IMR-90 (cell line): Measurements from ENCODE around the gene LCE4A. TPM values are rescaled to one million over a fixed set of nuclear protein-coding genes. Genes with fewer than 3 reads are reported as not detected.

Experiments
- ATAC-seq: fragments of 200-7000 bp; cut with Tn5 transposase; 2 replicates; pipeline ENCODE4 v1.9.1; 2020; ENCODE audit warnings: low read depth, mild to moderate bottlenecking, moderate library complexity
- BruUV-seq: library from RNA; stranded (reverse); fragments of 400-500 nt; replicated peaks from 2 replicates; lab custom pipeline; 2021; lab: Mats Ljungman, UMichigan
- CTCF ChIA-PET: fragments of 300-600 bp; formaldehyde crosslinking; extraction: SDS; loops from one replicate; lab custom pipeline; 2021; ENCODE audit warnings: antibody characterized with exemption; lab: Yijun Ruan, JAX
- POLR2A ChIA-PET: fragments of 300-600 bp; sonication (Branson Sonifier 250); formaldehyde crosslinking; loops from one replicate; lab custom pipeline; 2022; ENCODE audit warnings: antibody characterized with exemption; ENCODE audit not compliant: unreplicated experiment; lab: Charles Lee
- DNase-seq: peaks from one replicate; pipeline ENCODE4 v3.0.0; 2013
- H2AFZ ChIP-seq: replicated peaks from 2 replicates; pipeline ENCODE3; 2013; ENCODE audit warnings: low read length, mild to moderate bottlenecking; ENCODE audit not compliant: poor library complexity
- H2AK5ac ChIP-seq: 2 replicates; pipeline ENCODE4 v1.6.1; 2013; ENCODE audit warnings: low read depth, low read length, inconsistent platforms
- H2AK9ac ChIP-seq: replicated peaks from 2 replicates; pipeline ENCODE3; 2013; ENCODE audit warnings: mild to moderate bottlenecking, low read depth, low read length, moderate library complexity; ENCODE audit not compliant: poor library complexity
- H2BK120ac ChIP-seq: 2 replicates; pipeline ENCODE4 v1.6.1; 2013; ENCODE audit warnings: low read depth, low read length, inconsistent platforms
- H2BK15ac ChIP-seq: 3 replicates; pipeline ENCODE4 v1.6.1; 2013; ENCODE audit warnings: low read depth, low read length, inconsistent platforms
- H2BK20ac ChIP-seq: 2 replicates; pipeline ENCODE4 v1.6.1; 2013; ENCODE audit warnings: low read depth, mild to moderate bottlenecking, inconsistent platforms, low read length, moderate library complexity
- H2BK5ac ChIP-seq: 2 replicates; pipeline ENCODE4 v1.6.1; 2013; ENCODE audit warnings: mild to moderate bottlenecking, low read depth, low read length, inconsistent platforms; ENCODE audit not compliant: poor library complexity, severe bottlenecking
- H3K14ac ChIP-seq: replicated peaks from 2 replicates; pipeline ENCODE4 v1.6.1; 2013; ENCODE audit warnings: low read depth, low read length, inconsistent platforms
- H3K18ac ChIP-seq: 2 replicates; pipeline ENCODE4 v1.6.1; 2013; ENCODE audit warnings: low read depth, low read length, control low read depth
- H3K23ac ChIP-seq: 2 replicates; pipeline ENCODE4 v1.6.1; 2013; ENCODE audit warnings: low read depth, low read length, inconsistent platforms
- H3K27ac ChIP-seq: 2 replicates; pipeline ENCODE4 v1.5.1; 2013; ENCODE audit warnings: mild to moderate bottlenecking, control low read depth, low read length; ENCODE audit not compliant: insufficient read depth
- H3K27me3 ChIP-seq: 2 replicates; pipeline ENCODE4 v1.6.1; 2013; ENCODE audit warnings: low read length; ENCODE audit not compliant: control insufficient read depth, insufficient read depth
- H3K36me3 ChIP-seq: 2 replicates; pipeline ENCODE4 v1.6.1; 2013; ENCODE audit warnings: low read length, mixed read lengths; ENCODE audit not compliant: control insufficient read depth, insufficient read depth
- H3K4ac ChIP-seq: 2 replicates; pipeline ENCODE4 v1.6.1; 2013; ENCODE audit warnings: low read depth, low read length, inconsistent platforms
- H3K4me1 ChIP-seq: 2 replicates; pipeline ENCODE4 v1.6.1; 2013; ENCODE audit warnings: low read length, mixed read lengths; ENCODE audit not compliant: control insufficient read depth, insufficient read depth
- H3K4me2 ChIP-seq: 2 replicates; pipeline ENCODE4 v1.6.1; 2013; ENCODE audit warnings: low read depth, mild to moderate bottlenecking, control low read depth, low read length, moderate library complexity
- H3K4me3 ChIP-seq: 2 replicates; pipeline ENCODE4 v1.5.1; 2013; ENCODE audit warnings: low read depth, mild to moderate bottlenecking, control low read depth, low read length, moderate library complexity; ENCODE audit not compliant: insufficient read depth
- H3K56ac ChIP-seq: 2 replicates; pipeline ENCODE4 v1.6.1; 2013; ENCODE audit warnings: low read length, inconsistent platforms; ENCODE audit not compliant: insufficient read depth; ENCODE audit errors: extremely low read depth
- H3K79me1 ChIP-seq, 2 experiments: 2 replicates each; pipeline ENCODE4 v1.6.1; 2013; ENCODE audit warnings: low read length in 2 of 2, inconsistent platforms in 1 of 2, low read depth in 1 of 2
- H3K9ac ChIP-seq: 2 replicates; pipeline ENCODE4 v1.6.1; 2013; ENCODE audit warnings: low read depth, low read length, control low read depth
- H3K9me1 ChIP-seq: 2 replicates; pipeline ENCODE4 v1.6.1; 2013; ENCODE audit warnings: low read length, inconsistent platforms; ENCODE audit not compliant: insufficient read depth
- H3K9me3 ChIP-seq: 2 replicates; pipeline ENCODE4 v1.6.1; 2013; ENCODE audit warnings: low read length; ENCODE audit not compliant: control insufficient read depth, insufficient read depth
- H4K20me1 ChIP-seq: 2 replicates; pipeline ENCODE4 v1.6.1; 2013; ENCODE audit warnings: low read length, inconsistent platforms; ENCODE audit not compliant: insufficient read depth
- H4K5ac ChIP-seq: 2 replicates; pipeline ENCODE4 v1.6.1; 2013; ENCODE audit warnings: mild to moderate bottlenecking, low read depth, low read length, control low read depth
- H4K8ac ChIP-seq, 2 experiments: 2 replicates each; pipeline ENCODE4 v1.6.1; 2013; ENCODE audit warnings: low read depth in 2 of 2, low read length in 2 of 2, control low read depth in 1 of 2, inconsistent platforms in 1 of 2
- H4K91ac ChIP-seq: 2 replicates; pipeline ENCODE4 v1.6.1; 2013; ENCODE audit warnings: low read depth, low read length, inconsistent platforms; ENCODE audit not compliant: insufficient read depth
- BHLHE40 ChIP-seq: fragments of 150-350 bp; IDR thresholded peaks from 2 replicates; pipeline ENCODE4 v1.6.1; 2016; ENCODE audit warnings: mild to moderate bottlenecking, low read depth, low read length
- CEBPB ChIP-seq: IDR thresholded peaks from 2 replicates; pipeline ENCODE4 v1.6.1; 2012; ENCODE audit warnings: low read depth, low read length, improper control_type of control experiment
- CHD1 ChIP-seq: IDR thresholded peaks from 2 replicates; pipeline ENCODE4 v1.6.1; 2012; ENCODE audit warnings: low read depth, low read length, improper control_type of control experiment
- CTCF ChIP-seq: conservative IDR thresholded peaks from 2 replicates; pipeline ENCODE4 v1.5.1; 2012; ENCODE audit warnings: mild to moderate bottlenecking, low read depth, low read length, improper control_type of control experiment
- ELK1 ChIP-seq: fragments of 150-350 bp; IDR thresholded peaks from 2 replicates; pipeline ENCODE4 v1.6.1; 2016; ENCODE audit warnings: low read depth, mild to moderate bottlenecking, low read length, moderate library complexity, borderline replicate concordance
- FOS ChIP-seq: fragments of 150-350 bp; IDR thresholded peaks from 2 replicates; pipeline ENCODE4 v1.6.1; 2016; ENCODE audit warnings: low read depth, low read length
- MAFK ChIP-seq: IDR thresholded peaks from 2 replicates; pipeline ENCODE4 v1.6.1; 2012; ENCODE audit warnings: low read depth, low read length, improper control_type of control experiment
- MAZ ChIP-seq: IDR thresholded peaks from 2 replicates; pipeline ENCODE4 v1.6.1; 2012; ENCODE audit warnings: low read depth, mild to moderate bottlenecking, low read length, improper control_type of control experiment, moderate library complexity, borderline replicate concordance
- MXI1 ChIP-seq: IDR thresholded peaks from 2 replicates; pipeline ENCODE4 v1.6.1; 2012; ENCODE audit warnings: low read depth, mild to moderate bottlenecking, low read length, moderate library complexity, borderline replicate concordance
- NFE2L2 ChIP-seq: fragments of 150-350 bp; IDR thresholded peaks from 2 replicates; pipeline ENCODE4 v1.6.1; 2016; ENCODE audit warnings: low read depth, mild to moderate bottlenecking, low read length
- POLR2A ChIP-seq: IDR thresholded peaks from 2 replicates; pipeline ENCODE4 v1.6.1; 2012; ENCODE audit warnings: mild to moderate bottlenecking, low read depth, low read length
- RAD21 ChIP-seq: IDR thresholded peaks from 2 replicates; pipeline ENCODE4 v1.6.1; 2012; ENCODE audit warnings: low read length, improper control_type of control experiment
- RCOR1 ChIP-seq: IDR thresholded peaks from 2 replicates; pipeline ENCODE4 v1.6.1; 2012; ENCODE audit warnings: mild to moderate bottlenecking, low read length, improper control_type of control experiment; ENCODE audit not compliant: insufficient replicate concordance
- RFX5 ChIP-seq: IDR thresholded peaks from 2 replicates; pipeline ENCODE4 v1.8.0; 2012; ENCODE audit warnings: low read depth, mild to moderate bottlenecking, low read length, moderate library complexity
- SMC3 ChIP-seq: fragments of 150-350 bp; IDR thresholded peaks from 2 replicates; pipeline ENCODE4 v1.6.1; 2016; ENCODE audit warnings: low read depth, mild to moderate bottlenecking, antibody characterized with exemption, low read length, moderate library complexity
- dilution Hi-C: fragments of 300-500 bp; cut with HindIII; formaldehyde crosslinking; loops from one replicate; pipeline ENCODE4 v1.14.3; 2018; ENCODE audit warnings: low sequenced_read_pairs; ENCODE audit not compliant: unreplicated experiment
- in situ Hi-C: fragments of 300-500 bp; cut with MboI; formaldehyde crosslinking; loops from 3 replicates; pipeline ENCODE4 v1.14.3; 2019; ENCODE audit warnings: low sequenced_read_pairs, inconsistent platforms, mixed read lengths
- intact Hi-C: fragments of 100-400 bp; cut with micrococcal nuclease; formaldehyde crosslinking; loops from 2 replicates; pipeline ENCODE4 v1.10.0; 2022
- polyA plus RNA-seq, 3 experiments: library from polyadenylated mRNA; depleted of rRNA; stranded (reverse); fragments of >200 nt; gene quantifications; 2 replicates each; pipeline ENCODE4 v1.2.3, GENCODE V29; 2012; ENCODE audit warnings: low replicate concordance in 1 of 3
- total RNA-seq: library from RNA; depleted of rRNA; stranded (reverse); fragments of >200 nt; gene quantifications from 2 replicates; pipeline ENCODE4 v1.2.3, GENCODE V29; 2012
- TF ChIP-seq, protein P1 (sequence below): fragments of 150-350 bp; IDR thresholded peaks from 2 replicates; pipeline ENCODE4 v1.6.1; 2017; ENCODE audit warnings: mild to moderate bottlenecking, antibody characterized with exemption, low read length, low read depth

The LCE4A gene
- total and polyA plus RNA-seq, 2 of the 4 experiments (the other 2 are of a cell fraction), result not detected

DNA sequence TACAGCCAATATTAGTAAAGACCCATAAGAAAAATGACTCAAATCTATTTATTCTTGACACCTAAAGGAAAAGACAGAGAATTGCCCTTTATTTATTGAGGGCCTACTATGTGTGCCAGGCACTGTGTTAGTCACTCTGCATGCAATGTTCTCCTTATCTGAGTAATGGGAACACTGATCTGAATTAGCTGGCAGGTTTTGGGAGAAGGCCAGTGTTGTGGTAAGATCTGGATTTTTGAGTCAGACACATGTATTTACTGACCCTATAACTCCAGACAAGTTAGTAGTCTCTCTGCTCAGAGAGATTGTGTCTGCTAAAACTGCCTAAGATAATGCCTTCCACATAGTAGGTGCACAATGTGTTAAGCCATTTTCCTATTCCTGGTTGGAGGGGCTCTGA lies 17.3 kb downstream of the LCE4A start:
- no peak overlapping the region for H2BK120ac ChIP-seq
- H4K5ac ChIP-seq, result no peak overlapping the region
- no peak overlapping the region for H3K56ac ChIP-seq
- no peak overlapping the region for H3K14ac ChIP-seq
- in situ Hi-C loops (no loop called here), intact Hi-C loops (no loop called here), dilution Hi-C loops (no loop called here)
- H2AFZ ChIP-seq, result no peak overlapping the region
- H3K23ac ChIP-seq, result no peak overlapping the region
- no peak overlapping the region for H4K8ac ChIP-seq
- H3K4me3 ChIP-seq, result no peak overlapping the region
- H3K4me1 ChIP-seq, result no peaks in the 10 kb centered on the region
- H3K9me1 ChIP-seq, result 0 out of 2 replicates have a peak, but pooled peaks cover 3% of the 10 kb centered on the region
- H4K20me1 ChIP-seq, result no peaks in the 10 kb centered on the region
- H2BK15ac ChIP-seq, result no peak overlapping the region
- H3K27ac ChIP-seq, result no peak overlapping the region
- TF ChIP-seq RCOR1 (no peak), FOS (no peak), NFE2L2 (no peak), RFX5 (no peak), MAZ (no peak), MAFK (no peak), CHD1 (no peak), SMC3 (no peak), CTCF (no peak), POLR2A (no peak), ELK1 (no peak), MXI1 (no peak), RAD21 (no peak), CEBPB (no peak), BHLHE40 (no peak)
- TF ChIP-seq, protein P1, sequence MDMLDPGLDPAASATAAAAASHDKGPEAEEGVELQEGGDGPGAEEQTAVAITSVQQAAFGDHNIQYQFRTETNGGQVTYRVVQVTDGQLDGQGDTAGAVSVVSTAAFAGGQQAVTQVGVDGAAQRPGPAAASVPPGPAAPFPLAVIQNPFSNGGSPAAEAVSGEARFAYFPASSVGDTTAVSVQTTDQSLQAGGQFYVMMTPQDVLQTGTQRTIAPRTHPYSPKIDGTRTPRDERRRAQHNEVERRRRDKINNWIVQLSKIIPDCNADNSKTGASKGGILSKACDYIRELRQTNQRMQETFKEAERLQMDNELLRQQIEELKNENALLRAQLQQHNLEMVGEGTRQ, result no peak
- ChIA-PET POLR2A (no interaction called here), CTCF (no interaction called here)
- H2BK20ac ChIP-seq, result no peak overlapping the region
- no peak overlapping the region for H3K9ac ChIP-seq
- H2AK5ac ChIP-seq, result no peak overlapping the region
- H3K18ac ChIP-seq, result no peak overlapping the region
- H2AK9ac ChIP-seq, result no peak overlapping the region
- BruUV-seq, result no TSS peak
- no peak overlapping the region for H2BK5ac ChIP-seq
- DNase-seq, result no peak
- H3K36me3 ChIP-seq, result no peaks in the 10 kb centered on the region
- H4K91ac ChIP-seq, result no peak overlapping the region
- H3K9me3 ChIP-seq, result no peaks in the 10 kb centered on the region
- no peaks in the 10 kb centered on the region for H3K27me3 ChIP-seq
- H3K4ac ChIP-seq, result no peak overlapping the region
- H3K4me2 ChIP-seq, result no peak overlapping the region
- ATAC-seq, result no peak
- H3K79me1 ChIP-seq, result no peaks in the 10 kb centered on the region
